Hematopoietic multipotent progenitor cell treated with erythropoietin and hydrocortisone succinate and interleukin-3 and kit ligand, for 4 days (in vitro differentiated cells): ENCODE measurements around the gene GYG2.

Experiments used
- DNase-seq: peaks from one replicate; pipeline ENCODE4 v3.0.0-alpha.2; 2015

The GYG2 gene

GRCh38 chrX:2819345-2820135 is 9.2 kb upstream of the GYG2 start:
- peak; percentile 45 for DNase-seq

DNA sequence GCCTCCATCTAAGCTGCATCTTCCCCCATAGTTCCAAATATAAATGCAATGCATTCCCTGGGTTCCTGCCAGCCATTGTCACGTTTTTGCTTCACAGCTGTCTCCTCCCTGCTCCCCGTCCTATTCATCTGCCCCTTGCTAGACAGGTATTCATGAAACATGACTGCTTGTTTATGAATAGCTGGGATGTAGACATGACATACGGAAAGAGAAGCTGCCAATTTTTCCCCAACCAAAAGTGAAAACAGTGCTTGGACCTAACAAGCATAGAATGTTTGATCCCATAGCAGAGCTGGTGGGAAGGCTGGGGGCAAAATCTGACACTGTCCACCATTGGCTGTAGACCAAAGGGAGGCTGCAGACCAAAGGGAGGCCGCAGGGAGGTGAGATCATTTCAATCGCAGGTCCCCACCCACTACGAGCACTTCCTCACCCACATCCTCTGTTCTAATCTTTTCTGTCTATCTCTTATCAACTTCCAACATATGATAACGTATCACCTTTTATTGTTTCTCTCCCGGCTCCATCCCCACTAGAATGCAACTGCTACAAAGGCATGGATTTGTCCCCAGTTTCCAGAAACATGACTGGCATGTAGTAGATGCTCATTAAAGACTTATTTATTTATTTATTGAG is 8.5 kb upstream of the GYG2 start:
- DNase-seq = peak; percentile 3

DNA sequence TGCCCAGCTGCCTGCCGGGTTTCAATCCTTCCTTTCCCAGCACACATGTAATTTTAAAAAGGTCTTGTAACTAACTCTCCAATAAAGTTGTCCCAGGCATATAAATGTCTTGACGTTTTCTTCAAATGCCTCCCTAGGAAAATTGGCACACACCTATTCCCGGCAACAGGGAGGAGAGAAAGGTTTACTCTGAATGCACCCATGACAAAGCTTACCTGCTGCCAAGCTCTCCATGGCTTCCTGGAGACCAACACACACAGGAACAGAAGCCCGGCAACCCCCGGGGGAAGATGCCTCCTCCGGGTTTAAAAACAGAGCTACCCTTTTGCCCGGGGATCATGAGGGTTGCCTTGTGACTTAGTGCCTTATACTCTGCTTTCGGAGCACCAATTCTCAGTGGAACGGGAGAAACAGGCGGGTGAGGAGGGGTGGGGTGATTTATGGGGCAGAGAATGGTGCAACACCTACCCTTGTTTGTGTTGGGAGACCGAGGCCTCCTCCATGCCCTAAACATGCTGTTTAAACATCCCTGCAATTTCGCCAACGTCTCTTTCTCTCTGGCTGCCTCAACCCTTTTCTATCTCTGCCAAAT is 4.8 kb upstream of the GYG2 start:
- no peak for DNase-seq

DNA sequence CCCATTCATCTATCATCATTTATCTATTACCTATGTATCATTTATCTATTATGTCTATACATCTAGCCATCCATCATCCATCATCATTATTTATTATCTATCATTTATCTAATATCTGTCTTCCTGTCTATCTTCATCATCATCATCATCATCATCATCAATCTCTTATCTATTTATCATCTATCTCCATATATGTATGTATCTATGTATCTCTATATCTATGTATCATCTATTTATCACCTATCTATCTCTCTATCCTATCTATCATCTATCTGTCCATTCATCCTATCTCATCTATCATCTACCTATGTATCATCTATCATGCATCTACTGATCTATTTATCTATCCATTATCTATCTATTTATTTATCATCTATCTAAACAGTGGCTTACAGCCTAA is 3.8 kb upstream of the GYG2 start:
- DNase-seq = no peak

DNA sequence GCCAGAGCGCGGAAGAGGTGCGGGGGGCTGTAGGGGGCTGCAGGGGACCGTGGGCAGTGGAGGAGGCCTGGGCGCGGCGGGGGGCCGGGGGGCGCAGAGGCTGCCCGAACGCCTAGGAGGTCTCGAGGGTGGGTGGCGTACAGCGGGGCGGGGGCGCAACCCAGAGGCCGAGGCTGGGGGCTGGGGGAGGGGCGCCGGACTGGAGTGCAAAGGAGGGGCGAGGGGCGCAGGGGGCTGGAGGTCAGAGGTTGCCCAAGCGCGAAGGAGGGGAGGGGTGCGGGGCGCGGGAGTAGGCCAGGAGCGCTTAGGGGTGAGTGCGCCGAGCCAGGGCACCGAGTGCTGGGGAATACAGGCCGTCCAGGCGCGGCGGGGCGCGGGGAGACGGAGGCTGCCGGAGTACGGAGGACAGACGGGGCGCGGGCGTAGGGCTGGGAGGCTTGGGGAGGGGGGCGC is 255 bp downstream of the GYG2 start:
- peak; percentile 5 for DNase-seq

GRCh38 chrX:2829469-2830246 is 928 bp downstream of the GYG2 start:
- no peak for DNase-seq

- no peak for DNase-seq
Measured at GRCh38 chrX:2831471-2832228, 2.9 kb downstream of the GYG2 start.

DNA sequence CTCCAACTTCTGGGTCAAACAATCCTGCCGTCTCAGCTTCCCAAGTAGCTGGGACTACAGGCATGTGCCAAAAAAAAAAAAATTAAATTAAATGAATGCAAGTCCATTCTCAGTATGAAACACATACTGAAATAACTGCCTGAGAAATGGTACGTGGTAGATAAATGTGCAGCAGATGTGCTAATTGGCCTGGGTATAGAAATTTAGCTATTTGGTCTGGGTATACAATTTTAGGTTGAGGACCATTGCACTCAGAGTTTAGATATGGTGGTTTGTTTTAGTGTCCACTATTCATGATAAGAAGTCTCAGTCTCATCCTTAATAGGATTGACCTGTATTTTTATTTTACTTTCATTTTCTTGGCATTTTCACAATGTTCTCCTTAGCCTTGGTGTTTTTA is 9.2 kb downstream of the GYG2 start:
- no peak for DNase-seq

- DNase-seq = no peak
Measured at GRCh38 chrX:2840961-2841360, 12.2 kb downstream of the GYG2 start.

GRCh38 chrX:2841537-2841936 is 12.8 kb downstream of the GYG2 start:
- DNase-seq = no peak

- no peak for DNase-seq
Measured at GRCh38 chrX:2846992-2847391, 18.3 kb downstream of the GYG2 start.

GRCh38 chrX:2848871-2849301 is 20.2 kb downstream of the GYG2 start:
- DNase-seq = no peak

GRCh38 chrX:2854918-2855317 is 26.2 kb downstream of the GYG2 start:
- DNase-seq = no peak

- no peak for DNase-seq
Measured at GRCh38 chrX:2855761-2856160, 27.0 kb downstream of the GYG2 start.

- DNase-seq = peak; percentile 11
Measured at GRCh38 chrX:2857566-2857965, 28.8 kb downstream of the GYG2 start.

- no peak for DNase-seq
Measured at GRCh38 chrX:2859197-2859797, 30.6 kb downstream of the GYG2 start.

GRCh38 chrX:2862404-2862803 is 33.7 kb downstream of the GYG2 start:
- DNase-seq = no peak

- no peak for DNase-seq
Measured at GRCh38 chrX:2863646-2864045, 34.9 kb downstream of the GYG2 start.

DNA sequence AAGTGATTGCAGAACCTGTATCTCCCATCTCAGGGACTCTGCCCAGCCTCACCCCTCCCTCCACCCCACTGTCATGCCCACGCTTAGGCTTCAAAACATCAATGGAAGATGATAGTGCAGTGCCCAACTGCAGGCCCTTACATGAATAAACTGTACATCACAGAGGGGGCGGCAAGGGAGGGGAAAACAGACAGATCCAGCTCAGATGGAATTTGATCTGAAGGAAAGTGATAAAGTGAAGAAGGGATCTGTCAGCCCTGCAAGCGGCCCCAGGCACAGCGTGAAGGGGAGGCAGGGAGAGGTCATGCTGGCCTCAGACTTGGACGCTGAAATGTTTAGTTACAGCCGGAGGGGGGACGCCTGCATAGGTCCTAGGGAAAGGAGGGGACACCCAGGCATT is 38.5 kb downstream of the GYG2 start:
- no peak for DNase-seq

GRCh38 chrX:2870650-2871049 is 41.9 kb downstream of the GYG2 start:
- DNase-seq = no peak

GRCh38 chrX:2871831-2872230 is 43.1 kb downstream of the GYG2 start:
- no peak for DNase-seq

GRCh38 chrX:2872671-2873277 is 44.0 kb downstream of the GYG2 start:
- no peak for DNase-seq
